Suppressor macrophage treated with lipopolysaccharide for 4 hours (primary cell): ENCODE results near the gene TSPAN3.

ENCODE experiments used
- DNase-seq: peaks from one replicate; pipeline ENCODE4 v3.0.0-alpha.2; 2020

Gene TSPAN3

GRCh38 chr15:77048135-77048876 lies 22.6 kb downstream of the TSPAN3 start:
- DNase-seq, result no peak

DNA sequence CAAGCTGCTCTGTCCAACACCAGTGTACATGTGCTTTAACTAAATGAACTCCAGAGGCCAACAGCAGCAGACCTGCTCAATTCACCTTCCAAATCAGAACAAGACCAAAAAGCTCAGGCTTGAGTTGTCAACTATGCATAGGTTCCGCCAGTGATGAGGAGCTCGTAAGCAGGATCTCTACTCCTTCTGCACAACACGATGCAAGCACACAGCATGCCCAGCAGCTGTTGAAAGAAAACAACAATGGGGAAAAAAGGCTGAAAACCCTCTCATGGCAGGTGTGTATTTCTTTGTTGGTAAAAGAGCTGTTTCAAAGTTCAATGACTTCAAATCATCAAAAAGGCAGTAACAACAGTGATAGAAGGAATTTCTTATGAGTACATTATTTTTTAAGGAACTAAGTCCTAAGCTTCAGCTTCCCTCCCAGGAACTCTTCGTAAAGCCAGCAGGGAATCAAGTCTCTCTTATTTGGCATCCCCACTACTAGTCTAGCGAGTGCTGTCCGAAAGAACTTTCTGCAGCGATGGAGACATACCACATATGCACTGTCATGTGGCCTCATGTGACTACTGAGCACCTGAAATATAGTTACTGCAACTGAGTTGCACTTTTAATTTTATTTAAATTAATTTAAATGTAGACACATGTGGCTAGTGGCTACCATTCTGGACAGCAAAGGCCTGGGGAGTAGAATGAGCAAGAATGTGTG lies 24.1 kb downstream of the TSPAN3 start:
- DNase-seq, result no peak

GRCh38 chr15:77045985-77046384 lies 24.9 kb downstream of the TSPAN3 start:
- DNase-seq, result no peak

GRCh38 chr15:77044228-77045042 lies 26.5 kb downstream of the TSPAN3 start:
- DNase-seq, result no peak

DNA sequence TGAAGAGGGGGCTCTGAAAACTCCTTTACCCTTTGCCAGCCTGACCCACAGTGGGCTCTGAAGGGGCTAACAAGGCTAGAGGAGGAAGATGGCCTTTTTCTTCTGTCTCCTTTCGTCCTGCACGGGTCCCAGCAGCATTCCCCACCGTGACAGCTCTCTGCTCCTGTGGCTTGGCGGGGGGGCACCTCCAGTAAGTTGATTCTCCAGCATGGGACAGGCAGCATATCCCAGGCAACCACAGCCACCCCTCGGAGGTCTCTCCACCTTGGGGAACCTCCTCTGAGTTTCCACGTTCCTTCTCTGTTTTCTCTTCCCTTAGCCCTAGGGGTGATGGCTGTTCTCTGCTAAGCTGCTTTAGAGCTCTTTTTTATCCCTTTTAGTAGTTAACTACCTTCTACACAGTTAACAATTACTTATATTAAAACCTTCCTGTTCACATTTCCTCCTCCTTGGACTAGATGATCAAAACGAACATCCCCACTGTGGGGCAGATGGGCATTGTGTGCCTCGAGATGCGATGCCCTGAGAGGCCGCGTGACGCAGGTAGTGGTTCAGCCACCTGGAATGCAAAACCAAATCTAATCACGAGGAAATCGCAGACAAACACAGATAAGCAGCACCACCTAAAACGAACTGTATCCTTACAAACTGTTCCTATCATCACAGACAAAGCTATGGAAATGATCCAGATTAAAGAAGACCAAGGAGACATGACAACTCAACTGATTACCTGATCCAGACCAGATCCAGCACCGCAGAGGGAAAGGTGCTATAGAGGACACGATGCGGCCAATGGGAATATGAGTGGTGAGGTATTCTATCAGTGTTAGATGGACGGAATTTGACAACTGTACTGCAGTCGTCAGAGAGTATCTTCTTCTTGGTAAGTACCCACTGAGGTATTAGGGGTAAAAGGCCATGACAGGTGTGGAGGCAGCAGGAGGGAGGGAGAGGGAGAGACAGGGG lies 27.7 kb downstream of the TSPAN3 start:
- no peak for DNase-seq

GRCh38 chr15:77042245-77042919 lies 28.5 kb downstream of the TSPAN3 start:
- DNase-seq, result no peak

- DNase-seq, result no peak
Measured at GRCh38 chr15:77040673-77041072, 30.2 kb downstream of the TSPAN3 start.

DNA sequence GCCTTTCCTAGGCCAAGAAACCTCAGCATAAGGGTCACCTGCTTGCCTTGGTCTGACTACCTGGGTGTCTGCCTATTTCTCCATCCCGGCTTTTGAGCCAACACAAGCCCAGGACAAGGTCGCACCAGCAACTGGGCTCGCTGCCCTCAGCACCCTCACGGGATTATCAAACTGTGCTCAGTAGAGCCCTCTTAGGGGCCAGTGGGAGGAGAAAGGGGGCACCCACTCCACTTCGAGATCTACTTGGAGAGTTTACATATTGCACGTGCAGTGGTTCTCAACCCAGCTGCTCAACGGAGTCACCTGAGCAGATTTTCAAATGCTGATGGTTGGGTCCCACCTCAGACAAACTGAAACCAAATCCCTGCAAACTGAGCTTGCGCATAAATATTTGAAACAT lies 31.1 kb downstream of the TSPAN3 start:
- no peak for DNase-seq

DNA sequence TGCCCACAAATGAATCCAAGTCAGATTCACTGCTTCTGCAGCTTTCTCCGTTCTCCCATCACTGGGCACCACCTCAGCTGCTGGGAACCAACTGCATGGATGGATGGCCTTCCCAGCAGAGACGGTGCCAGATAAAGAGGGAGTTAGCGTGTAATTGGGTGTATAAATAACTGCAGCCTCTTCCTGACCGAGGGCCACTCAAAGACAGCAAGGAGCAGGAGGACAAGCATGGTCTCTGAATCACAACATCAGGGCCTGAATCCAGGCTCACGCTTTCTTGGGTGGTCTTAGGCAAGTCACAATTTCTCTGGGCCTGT lies 31.7 kb downstream of the TSPAN3 start:
- no peak for DNase-seq

- DNase-seq, result no peak
Measured at GRCh38 chr15:77038312-77039216, 32.3 kb downstream of the TSPAN3 start.

DNA sequence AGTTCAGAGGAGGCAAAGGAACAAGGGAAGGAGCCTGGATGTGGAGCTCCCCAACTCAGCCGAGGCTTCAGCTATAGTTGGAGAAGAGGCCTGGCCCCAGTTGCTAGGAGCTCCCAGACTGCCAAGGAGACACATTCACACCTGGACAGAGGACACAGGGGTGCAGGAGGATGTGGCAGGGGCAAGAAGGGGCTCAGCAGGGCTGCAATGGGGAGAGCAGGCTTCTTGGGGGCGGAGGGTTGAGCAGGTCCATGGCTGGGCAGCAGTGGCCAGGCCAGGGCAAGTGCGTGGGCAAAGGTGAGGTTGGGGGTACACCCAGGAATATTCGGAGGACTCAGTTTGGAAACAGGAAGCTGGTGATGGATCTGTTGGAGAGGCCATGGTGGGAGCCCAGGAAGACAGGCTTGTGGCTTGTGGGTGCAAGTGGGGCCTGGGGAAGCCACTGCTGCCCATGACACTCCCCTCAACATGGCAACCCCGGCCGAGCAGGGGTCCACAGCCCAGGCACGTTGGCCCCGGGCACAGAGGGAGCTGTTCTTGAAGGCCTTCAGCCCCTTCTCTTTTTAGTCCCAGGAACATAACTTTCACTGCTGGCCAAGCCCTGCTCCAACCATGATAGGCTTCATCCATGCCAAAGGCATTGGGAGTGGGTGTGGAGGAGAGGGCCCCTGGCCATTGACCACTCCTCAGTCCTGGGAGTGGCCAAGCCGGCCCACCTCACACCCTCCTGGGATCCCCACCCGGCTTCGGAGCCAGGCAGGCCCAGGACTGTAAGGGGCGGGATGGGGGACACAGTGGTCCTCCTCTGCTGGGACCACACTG lies 33.3 kb downstream of the TSPAN3 start:
- DNase-seq, result no peak

DNA sequence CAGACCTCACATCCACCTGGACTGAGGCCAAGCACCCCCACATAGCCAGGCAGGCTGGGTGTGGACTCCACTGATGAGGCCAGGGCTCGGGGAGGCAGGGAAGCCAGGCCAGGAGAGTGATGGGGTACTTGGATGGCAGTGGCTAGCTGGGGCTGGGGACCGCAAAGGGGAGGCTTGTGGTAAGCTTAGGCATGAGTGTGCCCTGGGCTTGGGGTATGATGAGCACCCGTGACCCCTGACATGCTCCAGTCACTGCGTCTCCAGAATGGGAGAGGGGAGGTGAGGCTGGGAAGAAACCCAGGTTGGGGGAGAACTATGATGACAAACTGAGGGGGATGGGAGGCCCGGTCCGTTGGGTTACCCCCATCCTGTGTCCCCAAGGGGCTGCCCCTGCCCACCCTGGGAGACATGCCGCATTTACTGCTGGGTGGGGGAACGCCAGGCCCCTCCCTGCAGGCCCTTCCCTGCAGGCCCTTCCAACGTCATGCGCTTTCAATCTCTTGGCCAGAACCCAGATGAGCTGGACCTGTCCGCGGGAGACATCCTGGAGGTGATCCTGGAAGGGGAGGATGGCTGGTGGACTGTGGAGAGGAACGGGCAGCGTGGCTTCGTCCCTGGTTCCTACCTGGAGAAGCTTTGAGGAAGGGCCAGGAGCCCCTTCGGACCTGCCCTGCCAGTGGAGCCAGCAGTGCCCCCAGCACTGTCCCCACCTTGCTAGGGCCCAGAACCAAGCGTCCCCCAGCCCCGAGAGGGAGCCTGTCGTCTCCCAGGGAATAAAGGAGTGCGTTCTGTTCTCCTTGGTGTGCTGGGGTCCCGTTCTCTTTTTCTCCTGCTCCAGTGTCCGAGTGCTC lies 34.1 kb downstream of the TSPAN3 start:
- DNase-seq, result no peak

DNA sequence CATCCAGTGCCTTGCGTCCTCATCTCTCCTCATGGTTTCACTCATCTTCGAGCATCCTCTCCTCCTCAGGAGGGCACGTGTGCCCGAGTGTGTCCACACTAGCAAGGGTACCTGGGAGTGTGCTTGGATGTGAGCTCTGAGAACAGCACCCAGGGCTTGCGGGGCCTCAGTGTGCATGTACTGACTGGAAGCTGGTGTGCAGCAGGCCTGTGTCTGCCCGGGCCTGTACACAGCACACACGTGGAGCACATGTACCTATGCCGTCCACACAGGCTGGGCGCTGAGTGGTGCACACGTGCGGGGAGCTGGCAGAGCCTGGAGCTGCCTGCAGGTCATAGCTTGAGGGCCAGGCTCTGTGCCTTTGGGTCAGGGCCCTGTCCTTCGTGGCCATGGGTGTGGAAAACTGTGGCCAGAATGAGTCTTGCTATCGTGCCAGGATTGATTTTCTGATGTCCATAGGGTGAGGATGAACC lies 34.9 kb downstream of the TSPAN3 start:
- DNase-seq, result no peak

DNA sequence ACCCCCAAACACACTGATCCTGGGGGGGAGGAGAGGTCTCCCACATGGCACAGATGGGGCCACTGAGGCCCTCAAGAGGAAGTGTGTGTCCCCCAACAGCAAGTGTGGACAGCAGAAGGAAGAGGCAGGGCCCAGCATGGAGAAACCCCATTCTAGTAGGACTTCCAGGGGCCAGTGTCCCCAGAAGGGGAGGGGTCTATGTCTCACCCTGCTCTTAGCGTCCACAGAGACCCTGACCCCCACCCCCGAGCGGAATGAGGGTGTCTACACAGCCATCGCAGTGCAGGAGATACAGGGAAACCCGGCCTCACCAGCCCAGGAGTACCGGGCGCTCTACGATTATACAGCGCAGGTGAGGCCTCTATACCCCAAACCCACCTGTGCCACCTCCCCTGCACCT lies 35.3 kb downstream of the TSPAN3 start:
- no peak for DNase-seq

DNA sequence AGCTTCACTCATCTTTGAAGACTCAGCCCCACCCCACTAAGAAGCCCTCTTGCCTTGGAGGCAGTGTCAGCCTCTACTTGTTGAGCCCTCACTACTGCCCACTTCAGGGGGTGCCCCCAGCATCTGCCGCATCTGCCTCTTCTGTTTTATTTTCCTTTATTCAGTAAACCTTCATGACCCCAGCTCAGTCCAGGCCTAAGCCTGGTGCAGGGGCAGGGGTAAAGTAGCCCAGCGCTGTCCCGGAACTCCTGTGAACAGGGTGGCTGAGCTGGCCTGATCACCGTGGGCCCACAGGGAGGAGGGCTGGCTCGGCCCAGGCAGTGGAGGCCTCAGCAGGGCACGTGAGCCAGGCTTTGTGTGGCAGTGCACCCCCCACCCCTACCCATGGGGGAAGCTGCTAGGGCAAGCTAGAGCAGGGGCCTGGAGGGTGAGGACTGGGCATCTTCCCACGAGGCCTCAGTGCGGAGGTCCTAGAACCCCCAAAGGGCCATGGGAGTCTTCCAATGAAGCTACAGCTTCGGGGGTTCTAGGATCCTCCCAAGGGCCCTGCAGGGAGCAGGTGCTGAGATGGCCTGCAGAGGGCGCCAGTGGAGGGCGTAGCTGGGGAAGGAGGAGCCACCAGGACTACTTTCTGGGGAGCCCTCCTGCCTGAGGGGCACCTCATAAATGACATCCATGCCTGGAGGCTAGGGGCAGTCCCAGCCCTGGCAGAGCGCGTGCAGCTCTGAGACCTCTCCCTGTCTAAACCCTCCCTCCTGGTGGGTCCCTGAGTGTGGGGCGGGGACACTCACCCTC lies 36.0 kb downstream of the TSPAN3 start:
- DNase-seq, result no peak

DNA sequence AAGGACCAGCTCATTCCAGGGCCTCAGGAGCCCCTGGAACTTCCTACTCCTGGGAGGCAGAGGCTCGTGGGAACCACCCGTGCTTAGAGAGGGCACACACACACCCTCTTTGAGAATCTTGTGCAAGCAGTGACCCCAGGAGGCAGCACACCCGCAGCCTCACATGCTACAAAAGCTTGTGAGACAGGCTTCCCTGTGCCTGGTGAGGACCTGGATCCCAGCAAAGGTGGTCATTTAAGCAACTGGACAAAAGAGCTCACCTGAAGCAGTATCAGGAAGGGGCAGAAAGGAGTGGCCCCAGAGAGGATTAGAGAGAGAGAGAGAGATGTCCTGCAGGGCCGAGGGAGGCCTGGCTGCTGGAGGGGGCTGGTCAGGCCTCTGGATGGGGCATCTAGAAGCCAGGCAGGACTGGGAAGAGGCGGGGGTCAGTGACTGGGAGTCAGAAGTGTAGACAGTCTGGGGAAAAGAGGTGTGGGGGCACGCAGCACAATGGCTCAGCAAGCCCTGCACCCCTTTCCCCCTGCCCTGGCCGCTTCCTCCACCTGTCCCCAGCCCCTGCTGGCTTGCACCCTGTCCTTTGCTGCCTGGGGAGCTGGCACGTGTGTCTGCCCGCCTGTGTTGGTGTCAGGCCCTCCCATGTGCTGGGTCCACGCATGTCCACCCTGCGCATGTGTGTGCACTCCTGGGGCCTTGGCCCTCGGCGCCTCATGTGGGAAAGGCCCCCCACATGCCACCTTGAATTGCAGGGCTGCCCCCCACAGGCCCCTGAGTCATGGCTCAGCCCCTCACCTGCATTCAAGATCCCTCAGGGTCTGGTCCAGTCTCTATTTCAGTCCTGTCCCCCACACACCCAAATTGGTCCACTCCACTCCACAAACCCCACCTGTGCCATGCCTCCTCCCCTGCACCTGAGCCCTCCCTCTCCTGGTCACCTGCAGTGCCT lies 36.9 kb downstream of the TSPAN3 start:
- no peak for DNase-seq

DNA sequence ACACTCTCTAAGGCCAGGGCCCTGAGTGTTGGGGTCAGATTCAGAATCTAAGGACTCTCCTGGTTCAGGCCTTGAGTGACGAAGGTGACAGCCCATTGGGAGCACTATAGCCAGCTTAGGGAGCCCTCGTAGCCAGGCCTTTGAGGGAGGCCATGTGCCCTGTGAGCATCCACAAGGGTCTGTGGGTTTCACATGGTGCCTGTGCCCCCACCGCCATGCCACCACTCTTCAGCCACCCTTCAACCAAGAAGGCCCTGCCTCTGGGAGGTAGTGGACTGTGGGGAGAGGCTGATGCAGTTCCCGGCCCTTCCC lies 37.5 kb downstream of the TSPAN3 start:
- DNase-seq, result no peak
